AG09319 (cell line): ENCODE results near the gene LRRC74A.
"Not testable (repeated sequence)": the region's sequence is repeated elsewhere in the genome, so short reads cannot be mapped to it uniquely, and the experiment has no call there.

ENCODE experiments used
- DNase-seq: peaks from one replicate; pipeline ENCODE4 v3.0.0-alpha.2; 2010; ENCODE audit warnings: low read depth; ENCODE audit errors: extremely low read depth
- CTCF ChIP-seq: IDR thresholded peaks from 2 replicates; pipeline ENCODE4 v1.5.1; 2011; ENCODE audit warnings: low read depth, mild to moderate bottlenecking, inconsistent platforms, low read length, moderate library complexity

The LRRC74A gene

GRCh38 chr14:76884394-76884793 lies 58.2 kb downstream of the LRRC74A start:
- no peak for DNase-seq
- TF ChIP-seq CTCF, result no peak

- TF ChIP-seq CTCF, result no peak
- no peak for DNase-seq
Observed at GRCh38 chr14:76884853-76885276, 58.7 kb downstream of the LRRC74A start.

GRCh38 chr14:76887191-76887590 lies 61.0 kb downstream of the LRRC74A start:
- TF ChIP-seq CTCF, result no peak
- DNase-seq, result no peak

GRCh38 chr14:76891391-76891790 lies 65.2 kb downstream of the LRRC74A start:
- no peak for TF ChIP-seq CTCF
- DNase-seq, result no peak

GRCh38 chr14:76894308-76894707 lies 68.1 kb downstream of the LRRC74A start:
- TF ChIP-seq CTCF, result no peak
- no peak for DNase-seq

- not testable (repeated sequence) for DNase-seq
Observed at GRCh38 chr14:76898006-76898405, 71.8 kb downstream of the LRRC74A start.

GRCh38 chr14:76900682-76901081 lies 74.5 kb downstream of the LRRC74A start:
- no peak for DNase-seq
- no peak for TF ChIP-seq CTCF

- DNase-seq, result no peak
- TF ChIP-seq CTCF, result no peak
Observed at GRCh38 chr14:76901171-76902055, 75.2 kb downstream of the LRRC74A start.
